BE2C (cell line): Measurements from ENCODE around the gene KLHL25.

ENCODE experiments used
- DNase-seq: peaks from one replicate; pipeline ENCODE4 v3.0.0-alpha.2; 2020
- H3K27me3 ChIP-seq: fragments of 250-450 bp; sonication (Bioruptor Pico); 2 replicates; pipeline ENCODE4 v1.5.1; 2020; ENCODE audit warnings: mild to moderate bottlenecking
- H3K36me3 ChIP-seq: fragments of 250-450 bp; sonication (Bioruptor Pico); 2 replicates; pipeline ENCODE4 v1.5.1; 2020; ENCODE audit warnings: mild to moderate bottlenecking
- H3K4me1 ChIP-seq: fragments of 250-450 bp; sonication (Bioruptor Pico); 2 replicates; pipeline ENCODE4 v1.5.1; 2020
- H3K4me3 ChIP-seq: 2 replicates; pipeline ENCODE4 v1.5.1; 2011; ENCODE audit warnings: low read depth, low read length
- H3K9me3 ChIP-seq: fragments of 250-450 bp; sonication (Bioruptor Pico); 2 replicates; pipeline ENCODE4 v1.5.1; 2020
- TF ChIP-seq, protein P1 (sequence below): IDR thresholded peaks from 2 replicates; pipeline ENCODE4 v1.5.1; 2012; ENCODE audit warnings: mild to moderate bottlenecking, low read depth, low read length

KLHL25 gene

DNA sequence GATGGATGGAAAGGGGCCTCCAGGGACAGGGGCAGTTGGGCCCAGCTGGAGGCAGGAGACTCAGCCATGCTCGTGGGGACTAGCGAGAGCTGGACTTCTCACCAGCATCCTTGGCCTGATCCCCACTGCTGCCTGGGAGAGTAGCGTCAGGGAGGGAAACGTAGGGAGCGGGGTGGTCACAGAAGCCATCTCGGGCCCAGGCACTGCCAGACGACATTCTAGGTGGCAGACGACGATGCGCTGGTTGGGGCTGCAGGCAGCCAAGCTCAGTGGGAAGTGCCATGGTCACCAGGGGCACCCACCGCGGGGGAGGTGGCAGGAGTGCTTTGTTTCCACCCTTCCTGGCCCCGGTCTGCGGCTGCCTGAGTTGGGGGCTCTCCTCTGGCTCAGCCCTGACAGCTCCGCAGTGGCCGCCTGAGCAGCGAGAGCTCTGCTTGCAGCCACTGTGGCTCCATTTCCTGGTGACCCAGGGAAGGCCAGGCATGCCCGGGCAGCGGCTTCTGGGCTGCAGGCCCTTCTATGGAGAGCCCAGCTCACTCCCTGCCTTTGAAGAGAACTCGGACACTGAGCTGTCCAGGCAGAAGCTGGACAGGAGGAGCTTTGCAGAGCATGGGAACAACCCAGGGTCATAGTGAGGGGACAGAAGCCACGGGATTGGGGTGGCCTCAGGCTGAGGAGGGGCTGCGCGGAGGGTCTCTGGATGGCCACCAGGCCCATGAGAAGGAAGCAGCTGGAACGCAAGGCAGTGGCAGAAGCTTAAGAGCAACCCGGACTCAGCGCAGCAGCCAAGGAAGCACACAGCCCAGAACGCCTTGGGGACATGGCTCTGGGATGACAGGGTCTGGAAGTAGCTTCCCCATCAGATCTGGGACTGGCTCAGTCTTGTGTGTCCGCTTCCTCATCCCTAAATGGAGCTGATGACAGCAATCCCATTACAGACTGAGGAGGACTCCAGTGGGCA is 30.8 kb downstream of the KLHL25 start:
- Histone ChIP-seq H3K4me1 (peaks cover 13% of the 10 kb centered on the region), H3K9me3 (no peaks in the 10 kb centered on the region), H3K36me3 (no peaks in the 10 kb centered on the region), H3K27me3 (no peaks in the 10 kb centered on the region), H3K4me3 (no peak overlapping the region)
- TF ChIP-seq, protein P1, sequence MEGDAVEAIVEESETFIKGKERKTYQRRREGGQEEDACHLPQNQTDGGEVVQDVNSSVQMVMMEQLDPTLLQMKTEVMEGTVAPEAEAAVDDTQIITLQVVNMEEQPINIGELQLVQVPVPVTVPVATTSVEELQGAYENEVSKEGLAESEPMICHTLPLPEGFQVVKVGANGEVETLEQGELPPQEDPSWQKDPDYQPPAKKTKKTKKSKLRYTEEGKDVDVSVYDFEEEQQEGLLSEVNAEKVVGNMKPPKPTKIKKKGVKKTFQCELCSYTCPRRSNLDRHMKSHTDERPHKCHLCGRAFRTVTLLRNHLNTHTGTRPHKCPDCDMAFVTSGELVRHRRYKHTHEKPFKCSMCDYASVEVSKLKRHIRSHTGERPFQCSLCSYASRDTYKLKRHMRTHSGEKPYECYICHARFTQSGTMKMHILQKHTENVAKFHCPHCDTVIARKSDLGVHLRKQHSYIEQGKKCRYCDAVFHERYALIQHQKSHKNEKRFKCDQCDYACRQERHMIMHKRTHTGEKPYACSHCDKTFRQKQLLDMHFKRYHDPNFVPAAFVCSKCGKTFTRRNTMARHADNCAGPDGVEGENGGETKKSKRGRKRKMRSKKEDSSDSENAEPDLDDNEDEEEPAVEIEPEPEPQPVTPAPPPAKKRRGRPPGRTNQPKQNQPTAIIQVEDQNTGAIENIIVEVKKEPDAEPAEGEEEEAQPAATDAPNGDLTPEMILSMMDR = no peak
- DNase-seq = peak; percentile 60

DNA sequence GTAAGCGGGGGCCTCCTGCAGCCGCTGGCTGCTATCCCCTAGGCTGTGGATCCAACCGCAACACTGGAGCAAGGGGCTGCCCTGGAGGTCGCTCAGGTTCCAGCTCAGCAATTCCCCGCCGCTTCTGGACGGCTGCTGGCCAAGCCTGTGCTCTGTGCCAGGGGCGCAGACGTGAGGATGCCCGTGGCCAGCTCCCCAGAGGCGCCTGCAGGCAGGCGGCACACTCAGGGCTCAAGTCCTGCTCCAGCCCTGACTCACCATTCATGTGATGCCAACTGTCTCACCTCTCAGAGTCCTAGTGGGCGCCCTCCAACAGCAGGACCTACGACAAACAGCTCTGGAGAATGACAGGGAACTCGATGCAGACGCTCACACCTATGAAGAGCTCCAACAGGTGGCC is 31.6 kb downstream of the KLHL25 start:
- Histone ChIP-seq H3K27me3 (no peaks in the 10 kb centered on the region), H3K36me3 (no peaks in the 10 kb centered on the region), H3K9me3 (no peaks in the 10 kb centered on the region), H3K4me1 (peaks cover 13% of the 10 kb centered on the region), H3K4me3 (no peak overlapping the region)
- TF ChIP-seq, protein P1 = no peak
- no peak for DNase-seq

DNA sequence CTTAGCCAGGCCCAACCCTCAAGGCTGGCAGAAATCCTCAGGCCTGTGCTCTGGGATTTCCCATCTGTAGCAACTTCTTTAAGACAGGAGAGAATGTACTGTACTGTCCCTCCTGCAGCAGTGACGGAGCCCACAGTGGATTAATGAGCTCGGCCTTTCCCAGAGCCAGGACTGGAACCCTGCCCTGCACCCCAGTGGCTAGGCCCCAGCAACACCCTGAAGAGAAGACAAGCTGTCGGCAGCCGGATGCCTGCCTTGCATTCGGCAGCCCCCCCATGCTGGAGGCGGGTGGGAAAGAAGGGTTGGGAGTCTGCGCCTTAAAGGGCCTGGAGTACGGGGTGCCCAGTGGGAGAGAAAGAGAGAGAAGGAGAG is 32.0 kb downstream of the KLHL25 start:
- TF ChIP-seq, protein P1 = no peak

DNA sequence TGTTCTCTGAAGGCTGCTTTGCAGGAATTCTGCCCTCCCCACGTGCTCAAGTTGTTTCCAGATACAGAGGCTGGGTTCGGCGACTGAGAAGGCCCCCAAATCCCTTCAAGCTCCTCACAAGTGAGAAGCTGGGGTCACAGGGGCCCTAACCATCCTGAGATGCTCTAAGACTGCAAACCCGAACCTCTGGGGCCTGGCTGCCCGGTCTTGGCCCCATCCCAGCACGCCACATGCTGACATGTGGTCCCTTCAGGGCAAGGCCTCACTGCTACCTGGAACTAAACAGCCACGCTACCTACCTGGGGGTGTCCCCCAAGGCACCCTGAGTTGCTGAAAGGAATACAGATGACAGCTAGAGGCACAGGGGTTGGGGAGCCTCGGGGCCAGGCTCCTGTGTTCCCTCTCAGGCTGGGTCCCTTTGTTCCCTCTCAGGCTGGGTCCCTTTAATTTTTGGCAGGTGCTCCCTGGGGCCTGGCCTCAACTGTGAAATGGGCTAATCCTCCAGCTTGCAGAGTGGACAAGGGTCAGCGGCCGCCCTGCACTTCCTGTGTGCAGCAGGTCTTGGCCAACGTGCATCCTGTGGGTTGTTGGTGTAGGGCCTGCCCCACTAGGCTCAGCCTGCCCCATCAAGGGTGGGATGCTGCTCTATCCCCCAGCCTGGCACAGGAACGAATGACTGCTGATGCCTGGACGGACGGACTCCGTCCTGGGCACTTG is 32.5 kb downstream of the KLHL25 start:
- Histone ChIP-seq H3K36me3 (no peaks in the 10 kb centered on the region), H3K4me1 (peaks cover 13% of the 10 kb centered on the region), H3K9me3 (no peaks in the 10 kb centered on the region), H3K27me3 (no peaks in the 10 kb centered on the region), H3K4me3 (no peak overlapping the region)
- TF ChIP-seq, protein P1 = no peak
- no peak for DNase-seq

More for the DNA sequence above, 32.0 kb downstream of the KLHL25 start:
- no peaks in the 10 kb centered on the region for H3K27me3 ChIP-seq
- no peak overlapping the region for H3K4me3 ChIP-seq
- no peak for DNase-seq
- peaks cover 13% of the 10 kb centered on the region for H3K4me1 ChIP-seq
- no peaks in the 10 kb centered on the region for H3K9me3 ChIP-seq
- no peaks in the 10 kb centered on the region for H3K36me3 ChIP-seq

DNA sequence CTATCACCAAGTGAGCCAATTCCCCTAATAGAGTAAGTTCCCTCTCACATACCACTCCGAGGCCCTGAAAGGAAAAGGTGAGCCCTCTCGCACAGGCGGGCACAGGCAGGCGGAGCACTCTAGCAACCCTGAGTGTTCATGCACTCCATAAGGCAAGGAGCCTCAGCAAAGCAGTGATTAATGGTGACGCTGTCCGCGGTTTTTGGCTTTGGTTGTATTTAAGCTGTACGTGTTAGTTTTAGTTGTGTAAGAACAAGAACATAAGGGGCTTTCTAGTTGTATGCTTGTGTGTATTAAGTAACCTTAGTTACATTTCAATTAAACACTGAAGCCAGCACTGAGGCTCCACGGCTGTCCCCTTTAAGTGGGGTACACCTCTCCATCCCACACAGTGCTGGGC is 33.1 kb downstream of the KLHL25 start:
- DNase-seq = no peak
- Histone ChIP-seq H3K36me3 (no peaks in the 10 kb centered on the region), H3K4me3 (no peak overlapping the region), H3K27me3 (no peaks in the 10 kb centered on the region), H3K9me3 (no peaks in the 10 kb centered on the region), H3K4me1 (peaks cover 13% of the 10 kb centered on the region)
- TF ChIP-seq, protein P1 = no peak
